ENCODE results near the gene SIRT4. TPM values are rescaled to one million over a fixed set of nuclear protein-coding genes. Genes with fewer than 3 reads are reported as not detected.
A peak's percentile ranks its signal among the peaks of the same experiment; 100 is the strongest.

Gene SIRT4
- total RNA-seq, 2 donors from 2014 or later = 0.69 to 0.71 TPM

GRCh38 chr12:120267736-120268135 lies 34.4 kb upstream of the SIRT4 start:
- no peak for DNase-seq (ENCODE audit: low spot score)
- intact Hi-C loops (cut with DNase I) = loop anchor here in 1 of 2 donors (5.0 kb wide), 1 partner anchor 40 kb away; no protein-coding TSS in a partner anchor

GRCh38 chr12:120276734-120277133 lies 25.4 kb upstream of the SIRT4 start:
- intact Hi-C loops (cut with DNase I) = no loop called here
- DNase-seq (ENCODE audit: low spot score) = no peak

- intact Hi-C loops (cut with DNase I) = no loop called here
- DNase-seq (ENCODE audit: low spot score) = no peak
Measured at GRCh38 chr12:120278137-120279069, 23.7 kb upstream of the SIRT4 start.

- DNase-seq (ENCODE audit: low spot score) = no peak
- intact Hi-C loops (cut with DNase I) = no loop called here
Measured at GRCh38 chr12:120283318-120283717, 18.8 kb upstream of the SIRT4 start.

GRCh38 chr12:120284381-120284780 lies 17.7 kb upstream of the SIRT4 start:
- intact Hi-C loops (cut with DNase I) = no loop called here
- DNase-seq (ENCODE audit: low spot score) = no peak

GRCh38 chr12:120286768-120287490 lies 15.2 kb upstream of the SIRT4 start:
- intact Hi-C loops (cut with DNase I) = loop anchor here in 1 of 2 donors (2.0 kb wide), 1 partner anchor 64 kb away; no protein-coding TSS in a partner anchor
- DNase-seq (ENCODE audit: low spot score) = no peak

GRCh38 chr12:120287491-120287890 lies 14.6 kb upstream of the SIRT4 start:
- intact Hi-C loops (cut with DNase I) = loop anchor here in 1 of 2 donors (2.0 kb wide), 1 partner anchor 65 kb away; no protein-coding TSS in a partner anchor

GRCh38 chr12:120290609-120291305 lies 11.4 kb upstream of the SIRT4 start:
- DNase-seq (ENCODE audit: low spot score) = no peak
- intact Hi-C loops (cut with DNase I) = no loop called here

More at GRCh38 chr12:120287491-120287890, 14.6 kb upstream of the SIRT4 start:
- no peak for DNase-seq (ENCODE audit: low spot score)

- intact Hi-C loops (cut with DNase I) = no loop called here
Measured at GRCh38 chr12:120292411-120292660, 9.8 kb upstream of the SIRT4 start.

GRCh38 chr12:120292661-120293531 lies 9.2 kb upstream of the SIRT4 start, which contains the start of gene RNU4-1:
RNU4-1 (minus strand) TSS chr12:120293237.
- DNase-seq (ENCODE audit: low spot score) = no peak
- intact Hi-C loops (cut with DNase I) = no loop called here

More at GRCh38 chr12:120292411-120292660, 9.8 kb upstream of the SIRT4 start:
- DNase-seq (ENCODE audit: low spot score) = no peak

GRCh38 chr12:120314220-120314619 lies 12.1 kb downstream of the SIRT4 start:
- intact Hi-C loops (cut with DNase I) = no loop called here
- DNase-seq (ENCODE audit: low spot score) = no peak

GRCh38 chr12:120316798-120317223 lies 14.7 kb downstream of the SIRT4 start:
- intact Hi-C loops (cut with DNase I) = no loop called here
- DNase-seq (ENCODE audit: low spot score) = no peak

- DNase-seq (ENCODE audit: low spot score) = peak; percentile 100
- intact Hi-C loops (cut with DNase I) = no loop called here
Measured at GRCh38 chr12:120317224-120318105, 15.3 kb downstream of the SIRT4 start.

- DNase-seq (ENCODE audit: low spot score) = no peak
- intact Hi-C loops (cut with DNase I) = no loop called here
Measured at GRCh38 chr12:120321382-120322202, 19.5 kb downstream of the SIRT4 start.

GRCh38 chr12:120323772-120324171 lies 21.7 kb downstream of the SIRT4 start:
- intact Hi-C loops (cut with DNase I) = no loop called here
- no peak for DNase-seq (ENCODE audit: low spot score)

GRCh38 chr12:120324841-120325417 lies 22.8 kb downstream of the SIRT4 start:
- DNase-seq (ENCODE audit: low spot score) = no peak
- intact Hi-C loops (cut with DNase I) = no loop called here

GRCh38 chr12:120327593-120327992 lies 25.5 kb downstream of the SIRT4 start, which contains the start of gene PLA2G1B:
PLA2G1B (minus strand) TSS chr12:120327779; CDS start chr12:120327753, 26 bp downstream.
- DNase-seq (ENCODE audit: low spot score) = no peak
- intact Hi-C loops (cut with DNase I) = no loop called here

Data from posterior vena cava (tissue), 2 donors.